Measurements from ENCODE around the gene EXTL2.
A peak's percentile ranks its signal among the peaks of the same experiment; 100 is the strongest.

GRCh38 chr1:100868364-100868995 lies 26.2 kb downstream of the EXTL2 start:
- TF ChIP-seq POLR2A (IDR thresholded peaks at IDR 0.05) (no peak), CTCF (IDR thresholded peaks at IDR 0.05) (peak in 4 of 7 experiments; percentile 40 to 67 (median 56)), EP300 (IDR thresholded peaks at IDR 0.05) (no peak), POLR2AphosphoS5 (IDR thresholded peaks at IDR 0.05) (no peak)

Measured in stomach (tissue), 4 donors.